SK-N-SH (cell line): ENCODE results near the gene CPLX1. TPM values are rescaled to one million over a fixed set of nuclear protein-coding genes. Genes with fewer than 3 reads are reported as not detected.

Source experiments
- CTCF ChIA-PET: fragments of 300-600, 350-600 bp; formaldehyde crosslinking; extraction: SDS; loops from one replicate; lab custom pipeline; 2021; lab: Yijun Ruan, JAX
- POLR2A ChIA-PET: fragments of 350-600 bp; sonication (Branson Sonifier 250); formaldehyde crosslinking; extraction: SDS; loops from one replicate; lab custom pipeline; 2020; ENCODE audit warnings: antibody characterized with exemption, inconsistent platforms; lab: Yijun Ruan, JAX
- DNase-seq: peaks from one replicate; pipeline ENCODE4 v3.0.0; 2012
- H2AFZ ChIP-seq: fragments of 200-600 bp; sonication (generic); 2 replicates; pipeline ENCODE4 v1.8.1; 2016; ENCODE audit warnings: antibody characterized with exemption, mild to moderate bottlenecking, low read depth
- H3F3A ChIP-seq: fragments of 200-600 bp; sonication (generic); replicated peaks from 2 replicates; pipeline ENCODE3; 2016; ENCODE audit warnings: antibody characterized with exemption, mild to moderate bottlenecking; ENCODE audit not compliant: insufficient read depth
- H3K27ac ChIP-seq, 2 experiments: fragments of 200-500 bp in 1 of 2; fragments of 200-600 bp in 1 of 2; sonication (Bioruptor generic) in 1 of 2; sonication (generic), shearing (Covaris generic) in 1 of 2; 2 replicates each; pipeline versions ENCODE4 v1.5.1 to v1.6.1; 2014 to 2016; ENCODE audit warnings: low read depth in 2 of 2, inconsistent platforms in 1 of 2, low read length in 1 of 2, mild to moderate bottlenecking in 1 of 2, mixed read lengths in 1 of 2
- H3K27me3 ChIP-seq: fragments of 200-600 bp; sonication (generic), shearing (Covaris generic); 2 replicates; pipeline ENCODE4 v1.6.1; 2016; ENCODE audit warnings: mixed run types; ENCODE audit not compliant: insufficient read depth
- H3K36me3 ChIP-seq, 2 experiments: fragments of 200-500 bp in 1 of 2; fragments of 200-600 bp in 1 of 2; sonication (Bioruptor generic) in 1 of 2; sonication (generic) in 1 of 2; replicated peaks in 1 of 2; 2 replicates each; pipeline versions ENCODE3 to v1.5.1; 2014 to 2016; ENCODE audit warnings: low read length in 1 of 2, mild to moderate bottlenecking in 1 of 2; ENCODE audit not compliant: insufficient read depth in 2 of 2, control insufficient read depth in 1 of 2
- H3K4me1 ChIP-seq, 2 experiments: fragments of 200-500 bp in 1 of 2; fragments of 200-600 bp in 1 of 2; sonication (Bioruptor generic) in 1 of 2; sonication (generic), shearing (Covaris generic) in 1 of 2; 2 replicates each; pipeline versions ENCODE4 v1.5.1 to v1.6.1; 2014 to 2016; ENCODE audit warnings: low read depth in 1 of 2, low read length in 1 of 2, mixed run types in 1 of 2; ENCODE audit not compliant: insufficient read depth in 2 of 2, control insufficient read depth in 1 of 2
- H3K4me2 ChIP-seq: fragments of 200-600 bp; sonication (generic), shearing (Covaris generic); 2 replicates; pipeline ENCODE4 v1.6.1; 2017; ENCODE audit warnings: mixed run types
- H3K4me3 ChIP-seq, 2 experiments: fragments of 200-500 bp in 1 of 2; fragments of 200-600 bp in 1 of 2; sonication (Bioruptor generic) in 1 of 2; sonication (generic), shearing (Covaris generic) in 1 of 2; 2 replicates each; pipeline versions ENCODE4 v1.5.1 to v1.8.1; 2014 to 2016; ENCODE audit warnings: low read depth in 2 of 2, inconsistent platforms in 1 of 2, low read length in 1 of 2, mild to moderate bottlenecking in 1 of 2, mixed read lengths in 1 of 2, moderate library complexity in 1 of 2
- H3K79me2 ChIP-seq: fragments of 200-600 bp; sonication (generic); 2 replicates; pipeline ENCODE4 v1.8.1; 2017; ENCODE audit warnings: mild to moderate bottlenecking; ENCODE audit not compliant: insufficient read depth
- H3K9ac ChIP-seq: fragments of 200-600 bp; sonication (generic); 2 replicates; pipeline ENCODE4 v1.6.1; 2017; ENCODE audit warnings: mixed run types
- H3K9me2 ChIP-seq: fragments of 200-600 bp; sonication (generic); 2 replicates; pipeline ENCODE4 v1.6.1; 2017; ENCODE audit warnings: mixed run types
- H3K9me3 ChIP-seq: fragments of 200-600 bp; sonication (generic); 2 replicates; pipeline ENCODE4 v1.6.1; 2017; ENCODE audit warnings: mixed run types, mild to moderate bottlenecking, moderate library complexity
- H4K20me1 ChIP-seq: fragments of 200-600 bp; sonication (generic); 2 replicates; pipeline ENCODE4 v1.6.1; 2017; ENCODE audit warnings: mild to moderate bottlenecking, mixed run types; ENCODE audit not compliant: insufficient read depth
- FOSL2 ChIP-seq: IDR thresholded peaks from 2 replicates; pipeline ENCODE4 v1.4.0; 2012; ENCODE audit warnings: low read depth, mild to moderate bottlenecking, moderate library complexity, borderline replicate concordance
- FOXM1 ChIP-seq: IDR thresholded peaks from 2 replicates; pipeline ENCODE4 v1.4.0; 2012; ENCODE audit warnings: low read depth, mild to moderate bottlenecking
- RAD21 ChIP-seq: IDR thresholded peaks from 2 replicates; pipeline ENCODE4 v1.6.1; 2012; ENCODE audit warnings: mild to moderate bottlenecking, low read length
- REST ChIP-seq: IDR thresholded peaks from 2 replicates; pipeline ENCODE4 v1.6.1; 2012; ENCODE audit warnings: mild to moderate bottlenecking, low read depth, low read length, moderate library complexity
- SIN3A ChIP-seq: IDR thresholded peaks from 2 replicates; pipeline ENCODE4 v1.6.1; 2012; ENCODE audit warnings: low read depth, mild to moderate bottlenecking, low read length, moderate library complexity, borderline replicate concordance
- TEAD4 ChIP-seq: IDR thresholded peaks from 2 replicates; pipeline ENCODE4 v1.4.0; 2012; ENCODE audit warnings: mild to moderate bottlenecking, borderline replicate concordance; ENCODE audit not compliant: insufficient read depth
- USF2 ChIP-seq: fragments of 150-350 bp; IDR thresholded peaks from 2 replicates; pipeline ENCODE4 v1.6.1; 2017; ENCODE audit warnings: antibody characterized with exemption, low read length, low read depth, borderline replicate concordance
- YY1 ChIP-seq: IDR thresholded peaks from 2 replicates; pipeline ENCODE4 v1.4.0; 2012; ENCODE audit warnings: low read depth, mild to moderate bottlenecking
- ZBTB33 ChIP-seq: IDR thresholded peaks from 2 replicates; pipeline ENCODE4 v1.4.0; 2012; ENCODE audit warnings: low read depth, borderline replicate concordance
- WGBS: methylation state at CpG from one replicate; pipeline ENCODE4 v1.1.6; 2017; ENCODE audit warnings: low lambda C conversion rate; 5-methylcytosine and 5-hydroxymethylcytosine counted together
- polyA plus RNA-seq, 3 experiments: library from polyadenylated mRNA; depleted of rRNA; stranded (reverse); fragments of >200 nt; gene quantifications; 2 replicates each; pipeline ENCODE4 v1.2.3, GENCODE V29; 2012

CPLX1 gene
- polyA plus RNA-seq, 1 of the 3 experiments (the other 2 are of a cell fraction) = 0.56 TPM

GRCh38 chr4:836003-836511 lies 10.1 kb upstream of the CPLX1 start (continued):
- TF ChIP-seq REST (no peak), RAD21 (no peak), SIN3A (no peak)

- TF ChIP-seq YY1 (no peak), ZBTB33 (no peak), TEAD4 (no peak), FOXM1 (no peak), USF2 (no peak), FOSL2 (no peak)
- ChIA-PET CTCF (no interaction called here), POLR2A (interaction anchor here (1.0 kb wide), 1 partner anchor 10 kb away, joined by 3 read pairs; no protein-coding TSS in a partner anchor)
- no peaks in the 10 kb centered on the region for H3K79me2 ChIP-seq
- H3K27ac ChIP-seq = no peak overlapping the region
- H3K36me3 ChIP-seq = no peaks in the 10 kb centered on the region
- peaks cover 4% of the 10 kb centered on the region for H3F3A ChIP-seq
- H3K27me3 ChIP-seq = no peaks in the 10 kb centered on the region
- H3K9me2 ChIP-seq = no peaks in the 10 kb centered on the region
- no peak overlapping the region for H3K9ac ChIP-seq
- H3K4me2 ChIP-seq = no peak overlapping the region
- H4K20me1 ChIP-seq = no peaks in the 10 kb centered on the region
- no peak overlapping the region for H3K4me3 ChIP-seq
- H3K9me3 ChIP-seq = 0 out of 2 replicates have a peak, but pooled peaks cover 3% of the 10 kb centered on the region
- WGBS = 56% methylated on average over 26 of the region's 46 CpGs
- DNase-seq = peak; percentile 77
- no peak overlapping the region for H2AFZ ChIP-seq
- H3K4me1 ChIP-seq = peaks cover 0 to 8% of the 10 kb centered on the region in 2 experiments; a peak in 1 of 4 replicates
Measured at GRCh38 chr4:835148-836002, 9.4 kb upstream of the CPLX1 start.
